A204.1 (cell line): ENCODE results near the gene AHDC1.

Experiments used
- FAIRE-seq: peaks from 2 replicates; lab custom pipeline; 2012; peaks lifted over from hg19 to GRCh38; lab: Jason Lieb, UNC

Gene AHDC1

GRCh38 chr1:27598295-27598687 is 5.7 kb downstream of the AHDC1 start:
- no peak for FAIRE-seq

DNA sequence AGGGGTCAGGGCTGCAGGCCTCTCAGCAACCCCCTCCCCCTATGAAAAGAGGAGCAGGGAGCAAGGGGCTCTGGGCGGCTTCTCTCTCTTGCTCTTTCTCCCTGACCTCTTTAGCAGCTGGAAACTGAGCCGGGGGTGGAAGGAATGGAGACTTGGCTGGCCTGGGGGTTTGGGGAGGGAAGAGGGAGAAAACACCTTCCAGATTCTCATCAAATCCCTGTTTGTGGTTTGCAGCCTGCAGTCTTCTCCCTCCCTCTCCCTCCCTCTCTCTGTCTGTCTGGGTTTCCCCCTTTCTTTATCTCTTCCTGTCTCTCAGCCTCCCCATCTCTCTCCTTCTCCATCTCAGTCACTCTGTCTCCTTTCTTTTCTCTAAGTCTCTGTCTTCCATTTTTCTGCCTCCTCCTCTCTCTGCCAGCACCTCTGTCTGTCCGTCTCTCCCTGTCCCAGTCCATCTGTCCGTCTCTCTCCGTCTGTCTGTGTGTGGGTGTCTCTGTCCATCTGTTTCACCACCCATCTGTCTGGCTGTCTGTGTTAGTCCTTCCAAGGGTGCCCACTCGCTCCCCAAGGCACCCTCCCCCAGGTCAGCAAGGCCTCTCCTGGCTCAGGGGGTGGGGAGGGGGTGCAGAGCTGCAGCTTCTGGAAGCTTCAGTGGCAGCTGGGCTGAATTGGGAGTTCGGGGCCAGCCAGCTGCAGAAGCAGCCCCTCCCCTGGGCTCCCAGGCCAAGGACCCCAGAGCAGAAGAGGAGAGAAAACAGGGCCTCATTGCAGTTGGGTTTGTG is 6.2 kb downstream of the AHDC1 start:
- no peak for FAIRE-seq

DNA sequence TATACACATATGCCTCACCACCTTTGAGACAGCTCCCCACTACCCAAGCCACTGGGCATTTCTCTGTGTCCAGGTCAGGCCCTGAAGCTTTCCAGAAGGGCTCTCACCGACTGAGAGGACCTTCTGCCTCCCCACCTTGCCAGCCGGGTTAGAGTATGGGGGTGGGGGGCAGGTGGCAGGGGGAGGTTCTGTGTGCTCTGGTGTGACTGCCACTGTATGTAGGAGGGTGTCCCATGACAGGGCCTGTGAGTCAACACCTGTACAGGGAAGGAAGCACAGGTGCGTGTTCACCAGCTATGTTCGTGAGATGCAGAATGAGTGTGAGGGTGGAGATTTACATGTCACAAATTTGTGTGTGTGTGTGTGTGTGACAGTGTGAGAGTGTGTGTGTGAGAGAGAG is 7.0 kb downstream of the AHDC1 start:
- no peak for FAIRE-seq

- no peak for FAIRE-seq
Measured at GRCh38 chr1:27596261-27596660, 7.7 kb downstream of the AHDC1 start.

DNA sequence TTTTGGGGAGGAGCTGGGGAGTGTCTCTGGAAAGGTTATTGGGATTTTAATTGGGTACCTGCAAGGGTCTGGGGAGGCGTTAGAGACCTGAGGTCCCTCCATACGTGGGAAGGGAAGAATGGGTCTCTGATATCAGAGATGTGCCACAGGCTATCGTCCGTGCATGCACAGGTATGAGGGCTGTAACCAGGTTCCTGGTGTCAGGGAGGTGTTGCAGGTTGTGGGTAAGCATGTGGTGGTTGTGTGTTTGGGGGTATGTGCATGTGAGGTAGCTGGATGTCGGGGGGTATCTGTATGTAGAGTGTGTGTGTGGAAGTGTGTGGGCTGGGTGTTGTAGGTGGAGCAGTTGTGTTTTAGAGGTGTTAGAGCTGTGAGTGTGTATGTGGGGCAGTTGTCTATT is 8.3 kb downstream of the AHDC1 start:
- no peak for FAIRE-seq

GRCh38 chr1:27594564-27595510 is 9.1 kb downstream of the AHDC1 start:
- FAIRE-seq = no peak

DNA sequence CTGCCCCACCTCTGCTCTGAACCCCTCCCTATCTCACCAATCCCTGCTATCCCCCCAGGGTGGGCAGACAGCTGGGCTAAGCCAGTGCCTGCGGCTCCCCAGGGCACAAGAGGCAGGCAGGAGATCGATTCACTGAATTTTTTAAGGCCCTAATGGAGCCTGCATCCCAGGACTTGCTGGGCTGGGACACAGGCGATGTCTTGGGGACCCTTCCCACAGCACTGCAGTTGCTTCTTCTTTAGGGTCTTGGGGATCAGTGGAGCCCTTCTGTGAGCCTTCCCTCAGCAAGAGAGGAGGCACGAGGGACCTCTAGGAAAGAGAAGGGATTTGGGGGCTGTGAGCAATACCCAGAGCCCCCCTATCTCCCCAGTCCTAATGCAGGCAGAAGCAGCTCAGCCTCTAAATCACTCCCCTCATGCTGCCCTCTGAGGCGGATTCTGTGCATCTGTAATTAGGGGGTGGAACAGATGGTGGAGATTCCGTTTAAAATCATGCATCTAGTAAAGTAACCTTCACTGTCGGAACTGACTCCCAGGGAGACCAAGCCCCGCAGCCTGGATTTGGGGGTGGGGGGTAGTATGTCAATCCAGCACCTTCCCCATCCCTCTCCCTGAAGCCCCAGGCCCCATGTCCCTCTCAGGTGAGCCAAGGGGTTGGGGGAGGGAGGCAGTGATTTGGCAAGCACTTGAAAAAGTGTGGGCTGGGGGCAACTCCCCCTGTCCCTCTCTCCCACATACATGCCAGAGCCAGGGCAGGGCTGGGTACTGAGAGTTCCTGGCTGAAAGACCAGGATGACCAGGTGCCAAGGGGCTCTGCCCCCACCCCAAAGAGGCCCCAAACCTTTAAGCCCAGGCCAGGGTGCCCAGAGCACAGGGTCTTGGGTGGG is 10.0 kb downstream of the AHDC1 start:
- FAIRE-seq = no peak

DNA sequence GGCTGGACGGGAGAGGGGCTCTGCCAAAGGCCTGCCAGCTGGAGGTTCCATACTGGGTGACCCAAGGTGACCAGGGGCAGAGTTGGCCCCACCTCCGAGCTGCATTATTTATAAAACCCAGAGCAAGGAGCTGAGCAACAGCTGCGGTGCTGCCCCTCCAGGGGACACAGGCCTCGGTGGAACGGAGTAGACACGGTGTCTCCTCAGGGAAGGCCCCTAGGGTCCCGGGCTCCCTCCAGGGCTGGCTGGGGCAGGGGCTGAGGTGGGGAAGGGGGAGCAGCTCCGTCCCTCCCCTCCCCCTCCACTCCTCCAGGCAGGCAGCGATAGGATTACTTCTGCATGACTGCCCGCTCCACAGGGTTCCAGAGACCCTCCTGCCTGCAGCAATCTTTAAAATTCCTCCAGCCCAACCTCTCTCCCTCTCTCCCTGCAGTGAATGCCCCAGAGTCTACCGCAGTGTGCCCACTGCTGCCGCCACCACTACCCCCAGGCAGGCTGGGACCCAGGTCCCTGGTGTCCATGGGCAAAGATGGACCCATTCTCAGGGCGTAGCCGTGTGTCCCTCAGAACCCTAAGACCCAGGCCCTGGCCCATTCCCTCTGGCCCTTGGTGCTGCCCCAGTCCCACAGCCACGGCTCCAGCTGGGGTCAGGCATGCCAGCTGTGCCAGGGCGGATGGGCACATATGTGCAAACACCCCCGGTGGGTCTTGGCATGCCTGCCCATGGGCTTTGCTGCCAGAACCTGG is 10.8 kb downstream of the AHDC1 start:
- FAIRE-seq = no peak

- FAIRE-seq = no peak
Measured at GRCh38 chr1:27592232-27592930, 11.6 kb downstream of the AHDC1 start.

DNA sequence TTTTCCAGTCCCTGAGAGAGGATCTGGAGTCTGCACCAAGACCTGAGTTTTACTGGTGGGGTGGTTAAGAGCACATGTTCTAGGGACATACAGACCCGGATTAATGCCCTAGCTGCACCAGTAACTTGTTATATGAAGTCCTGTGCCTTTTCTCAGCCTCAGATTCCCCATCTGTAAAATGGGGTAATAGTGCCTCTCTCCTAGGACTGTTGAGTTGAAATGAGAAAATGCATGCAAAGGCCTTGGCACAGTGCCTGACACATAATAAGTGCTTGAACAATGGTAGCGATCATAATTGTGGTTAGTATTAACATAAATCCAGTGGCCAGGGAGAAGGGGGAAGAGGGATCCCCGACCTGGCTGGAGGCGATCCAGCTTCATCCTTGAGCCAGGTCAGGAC is 12.3 kb downstream of the AHDC1 start:
- FAIRE-seq = no peak

- no peak for FAIRE-seq
Measured at GRCh38 chr1:27590917-27591508, 12.9 kb downstream of the AHDC1 start.

DNA sequence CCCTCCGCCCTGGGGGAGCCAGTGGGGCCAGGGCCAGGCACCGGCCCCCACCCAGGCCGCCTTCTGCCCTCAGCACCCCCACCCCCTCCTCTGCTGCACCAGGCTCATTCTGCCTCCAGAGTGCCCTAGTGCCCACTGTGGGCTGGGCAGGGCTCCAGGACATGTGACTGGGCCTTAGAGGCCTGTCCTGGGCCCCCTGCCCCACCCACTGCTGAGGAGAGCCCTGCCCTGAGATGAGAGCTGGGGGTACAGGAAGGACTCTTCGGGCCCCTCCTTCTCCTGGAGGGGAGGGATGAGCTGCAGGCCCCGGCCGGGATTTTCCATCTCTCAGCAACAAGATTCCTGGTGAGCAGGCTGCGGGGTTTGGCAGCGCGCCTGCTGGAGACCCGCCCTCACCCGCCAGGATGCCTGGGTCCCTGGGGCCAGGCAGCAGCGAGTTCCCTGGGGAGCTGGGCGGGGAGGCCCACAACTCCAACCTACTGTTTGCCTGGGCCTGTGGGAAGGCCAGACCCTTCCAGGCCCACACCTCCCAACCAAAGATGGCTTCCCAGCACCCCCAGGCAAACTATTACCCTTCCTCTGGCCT is 14.0 kb downstream of the AHDC1 start:
- FAIRE-seq = no peak

DNA sequence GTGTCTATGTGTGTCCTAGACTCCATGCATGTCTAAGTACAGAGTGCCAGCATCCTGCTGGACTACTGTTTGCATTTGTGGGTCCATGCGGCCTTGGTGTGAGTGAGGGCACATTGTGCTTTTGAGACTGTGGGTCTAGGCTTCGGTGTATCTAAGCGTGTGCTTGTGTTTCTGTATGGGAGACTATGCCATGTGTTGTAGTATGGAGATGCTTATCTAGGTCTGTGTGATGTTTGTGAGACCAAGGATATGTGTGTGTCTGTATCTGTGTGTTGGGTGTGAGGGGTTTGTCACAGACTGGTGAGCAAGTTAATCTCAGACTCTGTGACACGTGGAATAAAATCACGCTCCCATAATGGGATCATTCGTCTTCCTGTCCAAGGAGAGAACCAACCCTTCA is 14.5 kb downstream of the AHDC1 start:
- FAIRE-seq = no peak

DNA sequence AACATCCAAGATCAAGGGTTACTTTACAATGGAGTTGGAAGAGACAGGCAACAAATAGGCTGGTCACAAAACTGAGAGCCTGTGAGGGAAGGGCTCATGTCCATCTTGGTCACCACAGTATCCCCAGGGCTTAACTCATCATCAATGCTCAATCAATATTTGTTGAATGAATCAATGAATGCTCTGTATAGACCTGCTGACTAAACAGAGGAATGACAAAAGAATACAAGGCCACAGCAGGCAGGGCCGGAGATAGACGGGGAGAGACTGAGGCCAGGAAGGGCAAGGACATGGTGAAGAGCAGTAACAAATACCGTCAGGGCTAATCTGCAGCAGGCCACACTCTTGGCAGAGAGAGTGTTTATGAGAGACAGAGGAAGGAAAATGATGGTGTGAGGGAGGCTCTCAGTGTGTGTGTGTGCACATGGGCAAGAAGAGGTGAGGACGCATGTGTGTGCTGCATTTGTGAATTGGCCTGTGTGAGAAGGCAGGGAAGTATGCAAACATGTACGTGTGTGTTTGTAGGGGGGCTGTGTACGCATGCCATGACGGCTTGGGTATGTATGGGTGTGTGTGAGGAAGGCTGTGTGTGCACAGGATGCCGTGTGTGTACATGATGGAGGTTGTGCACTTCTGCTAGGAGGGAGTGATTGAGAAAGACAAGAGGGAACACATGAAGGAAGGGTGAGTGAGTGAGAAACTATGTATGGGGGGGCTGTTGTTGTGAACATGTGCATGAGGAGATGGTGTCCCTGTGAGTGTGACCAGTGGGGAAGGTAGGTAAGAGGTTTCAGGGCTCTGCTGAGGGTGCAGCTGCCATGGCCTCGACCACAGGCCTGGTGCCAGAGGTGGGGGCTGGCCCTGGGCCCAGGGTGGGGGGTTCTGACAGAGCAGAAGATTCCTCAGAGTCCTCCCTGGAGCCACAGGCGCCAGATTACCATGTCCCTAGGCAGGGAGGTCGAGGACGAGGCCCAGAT is 15.4 kb downstream of the AHDC1 start:
- no peak for FAIRE-seq

DNA sequence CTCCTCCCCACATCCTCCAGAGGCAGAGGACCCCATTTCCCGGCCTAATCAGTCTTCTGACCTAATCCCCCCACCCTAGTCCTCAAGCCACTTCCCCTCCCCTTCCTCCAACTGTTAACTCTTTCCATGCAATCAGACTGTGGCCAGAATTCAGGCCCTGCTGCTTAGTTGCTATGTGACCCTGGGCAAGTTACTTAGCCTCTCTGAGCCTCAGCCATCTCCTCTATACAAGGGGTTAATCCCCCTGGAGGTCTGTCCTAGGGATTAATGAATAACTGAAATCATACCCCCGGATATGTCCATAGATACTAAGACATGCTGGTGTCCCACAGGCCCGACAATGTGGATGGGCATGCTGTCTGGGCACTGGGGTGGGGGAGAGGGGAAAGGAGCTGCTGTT is 18.3 kb downstream of the AHDC1 start:
- no peak for FAIRE-seq

- no peak for FAIRE-seq
Measured at GRCh38 chr1:27584453-27584852, 19.5 kb downstream of the AHDC1 start.

DNA sequence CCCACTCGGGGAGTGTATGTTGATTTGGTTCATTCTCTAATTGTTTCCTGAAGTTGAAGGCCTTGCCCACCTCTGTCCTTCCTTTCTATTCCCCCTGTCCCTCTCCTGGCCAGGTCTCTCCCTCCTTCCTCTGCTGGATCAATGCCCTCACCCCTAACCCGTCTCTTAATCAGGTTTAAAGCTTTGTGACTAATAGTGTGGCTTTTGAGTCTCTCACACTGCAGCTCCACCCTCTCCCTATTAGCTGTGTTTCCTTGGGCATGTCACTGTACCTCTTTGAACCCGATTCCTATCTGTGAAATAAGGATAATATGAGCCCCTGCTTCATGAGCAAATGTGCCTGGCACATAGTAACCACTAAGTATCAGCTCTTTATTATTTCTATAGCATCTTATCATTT is 20.5 kb downstream of the AHDC1 start:
- FAIRE-seq = no peak

- FAIRE-seq = no peak
Measured at GRCh38 chr1:27581823-27582243, 22.1 kb downstream of the AHDC1 start.
